Heart left ventricle (tissue), 16 donors: ENCODE results near the gene SYNPO2L. TPM values are rescaled to one million over a fixed set of nuclear protein-coding genes. Genes with fewer than 3 reads are reported as not detected.
"Not testable (repeated sequence)": the region's sequence is repeated elsewhere in the genome, so short reads cannot be mapped to it uniquely, and the experiment has no call there.

ENCODE experiments used
- ATAC-seq, 4 donors: fragments of 200-7000 bp; cut with Tn5 transposase; one replicate each; pipeline ENCODE4 v1.9.1; 2020 to 2022; ENCODE audit warnings: moderate library complexity in 4 of 4, mild to moderate bottlenecking in 3 of 4, moderate number of reproducible peaks in 1 of 4
- DNase-seq, 5 donors: peaks; one replicate each; pipeline ENCODE4 v3.0.0-alpha.2; 2020
- H3K27ac ChIP-seq, 12 donors: fragments of 200-600 bp; sonication (generic) in 4 of 12; one replicate each; pipeline versions ENCODE4 v1.5.0 to v1.8.0; 2016 to 2022; ENCODE audit warnings: mild to moderate bottlenecking in 2 of 12
- H3K27me3 ChIP-seq, 9 donors: fragments of 200-600 bp; sonication (generic) in 2 of 9; one replicate each; pipeline versions ENCODE4 v1.5.1 to v1.8.0; 2016 to 2022; ENCODE audit warnings: mild to moderate bottlenecking in 3 of 9
- H3K36me3 ChIP-seq, 9 donors: fragments of 200-600 bp; sonication (generic) in 2 of 9; one replicate each; pipeline versions ENCODE4 v1.5.0 to v1.8.0; 2018 to 2022; ENCODE audit warnings: mild to moderate bottlenecking in 2 of 9
- H3K4me1 ChIP-seq, 12 donors: fragments of 200-600 bp; sonication (generic) in 4 of 12; one replicate each; pipeline versions ENCODE4 v1.5.0 to v1.8.0; 2016 to 2022; ENCODE audit warnings: mild to moderate bottlenecking in 3 of 12
- H3K4me3 ChIP-seq, 12 donors: fragments of 200-600 bp; sonication (generic) in 4 of 12; one replicate each; pipeline versions ENCODE4 v1.5.0 to v1.8.0; 2017 to 2022; ENCODE audit warnings: mild to moderate bottlenecking in 9 of 12, moderate library complexity in 4 of 12
- H3K9me3 ChIP-seq, 12 donors: fragments of 200-600 bp; sonication (generic) in 4 of 12; one replicate each; pipeline versions ENCODE4 v1.5.0 to v1.8.0; 2016 to 2022; ENCODE audit warnings: mild to moderate bottlenecking in 1 of 12
- POLR2A ChIP-seq, 2 donors: fragments of 450-650 bp; IDR thresholded peaks; one replicate each; pipeline ENCODE4 v1.6.1; 2017; ENCODE audit warnings: antibody characterized with exemption in 2 of 2, mild to moderate bottlenecking in 2 of 2, moderate library complexity in 2 of 2
- WGBS, 4 donors: extraction: QIAGEN DNeasy Blood & Tissue Kit in 2 of 4; methylation state at CpG; one replicate each; pipeline versions ENCODE4 v1.1.5 to v1.1.7; 2013 to 2018; 5-methylcytosine and 5-hydroxymethylcytosine counted together
- intact Hi-C, 10 donors: fragments of 100-400 bp; cut with DNase I; formaldehyde crosslinking; loops; one replicate each; pipeline versions ENCODE4 v1.11.1 to v1.14.2; 2022
- polyA plus RNA-seq, 2 donors: library from polyadenylated mRNA; stranded (reverse); fragments of 200-250 nt; gene quantifications; one replicate each; pipeline ENCODE4 v1.2.3, GENCODE V29; 2013
- total RNA-seq, 9 donors: library from RNA; depleted of rRNA in 2 of 9; stranded (reverse); fragments of >200 nt in 2 of 9; fragmentation: NEBNext Ultra II Directional in 3 of 9; extraction: Animal tissue kit (Norgen Biotek cat#: 25700) in 3 of 9; gene quantifications; one replicate each; pipeline versions ENCODE4 v1.1.0 to v1.2.4, GENCODE V29; 2016 to 2023
- TF ChIP-seq, protein P1 (sequence below), 12 donors: fragments of 200-600 bp; sonication (generic) in 4 of 12; IDR thresholded peaks; one replicate each; pipeline versions ENCODE4 v1.5.0 to v1.8.0; 2018 to 2022; ENCODE audit warnings: antibody characterized with exemption in 12 of 12, mild to moderate bottlenecking in 5 of 12
- donor health status: ischemic (EF 13 %, LVEDD 7.1; RV severe dilation, severe dysfunction).
- donor health status: healthy with polysubstance abuse.
- donor health status: DM: no; HTN: yes; CAD: no.
- donor health status: DM: no; HTN: no; CAD: no.
- donor health status: ischemic (EF 25% LVEDD 6.9; RV normal size, moderate dysfunction).
- donor health status: ischemic (EF 25% LVEDD 5.7; RV mildly dilated, moderate dysfunction).
- donor health status: healthy.
- donor health status: DM: yes; HTN: yes; CAD: no.
- donor health status: ischemic (EF 35%, LVEDD 5.7; RV mildly dilated, moderate dysfunction).
- donor health status: nonischemic (EF 11% LVEDD 7.7; RV severe dilation, severe dysfunction).
- donor health status: DM: yes; HTN: yes; CAD: no.
- donor health status: PGD.
- donor health status: ischemic (EF 29% LVEDD 5.4; RV normal size, mild dysfunction).
- donor health status: nonischemic (EF 23%, LVEDD 6.1; RV moderate dilation, normal function).

The SYNPO2L gene
- total and polyA plus RNA-seq, 11 donors = 77.8 to 649 (median 246) TPM

DNA sequence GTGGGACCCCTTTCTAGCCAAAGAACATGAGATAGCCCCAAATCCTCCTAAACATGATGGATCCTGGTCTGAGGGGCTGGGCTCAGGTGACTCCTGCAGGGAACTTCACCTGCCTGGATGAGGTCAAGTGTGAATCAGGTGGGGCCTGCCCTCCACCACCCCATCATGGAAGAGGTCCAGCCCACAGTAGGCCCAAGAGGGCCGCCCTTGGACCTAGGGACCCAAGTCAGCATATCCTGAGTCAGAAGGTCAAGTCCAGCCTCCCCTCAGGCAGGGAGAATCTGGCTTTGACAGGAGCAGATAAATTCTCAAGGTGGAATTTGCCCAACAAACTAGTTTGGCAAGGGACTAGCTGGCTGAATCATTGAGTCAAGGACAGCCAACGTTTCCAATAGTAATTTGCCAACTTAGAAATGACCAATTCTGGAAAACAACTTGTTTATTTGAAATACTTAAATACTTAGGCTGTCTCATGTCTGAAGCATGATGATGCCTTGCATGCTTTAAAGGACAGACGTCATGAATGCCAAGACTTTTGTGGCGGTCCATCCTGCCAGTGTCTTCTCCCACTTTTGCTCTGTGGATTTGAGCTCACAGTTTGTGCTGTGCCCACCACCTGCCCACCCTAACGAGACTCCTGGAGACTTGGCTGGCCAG, 10.5 kb upstream of the SYNPO2L start:
- ATAC-seq, H3K9me3 ChIP-seq, H3K27me3 ChIP-seq, H3K4me3 ChIP-seq, DNase-seq, H3K36me3 ChIP-seq, H3K4me1 ChIP-seq, intact Hi-C loops: not testable (repeated sequence)
- peak overlapping the region in 2 of 12 donors; percentile 24 to 25 for H3K27ac ChIP-seq
- 45 to 65% (median 53%) methylated on average over 4 of the region's 5 CpGs for WGBS, 4 donors

DNA sequence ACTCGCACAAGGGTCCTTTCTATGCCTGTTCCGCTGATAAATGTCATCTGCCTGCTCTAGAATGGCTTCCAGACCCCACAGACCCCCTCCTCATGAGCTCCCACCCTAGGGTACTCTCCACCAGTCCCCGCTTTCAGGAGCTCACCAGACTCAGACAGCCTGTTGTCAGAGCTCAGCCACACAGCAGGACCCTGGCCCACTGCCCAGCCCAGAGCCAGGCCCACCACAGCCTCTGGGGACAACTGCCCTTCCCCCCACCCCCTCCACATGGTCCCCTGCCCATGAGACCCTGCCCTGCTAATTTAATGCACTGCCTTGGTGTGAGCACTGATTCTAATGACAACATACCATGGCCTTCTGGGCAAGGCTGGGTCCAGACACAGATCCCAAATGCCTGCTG, 9.8 kb upstream of the SYNPO2L start:
- intact Hi-C loops, H3K27me3 ChIP-seq, H3K4me1 ChIP-seq, H3K36me3 ChIP-seq, DNase-seq, ATAC-seq, H3K4me3 ChIP-seq, H3K9me3 ChIP-seq: not testable (repeated sequence)
- WGBS, 4 donors = 85 to 91% (median 87%) methylated on average over 3 of the region's 3 CpGs
- H3K27ac ChIP-seq = peak overlapping the region in 2 of 12 donors; percentile 25 to 39

DNA sequence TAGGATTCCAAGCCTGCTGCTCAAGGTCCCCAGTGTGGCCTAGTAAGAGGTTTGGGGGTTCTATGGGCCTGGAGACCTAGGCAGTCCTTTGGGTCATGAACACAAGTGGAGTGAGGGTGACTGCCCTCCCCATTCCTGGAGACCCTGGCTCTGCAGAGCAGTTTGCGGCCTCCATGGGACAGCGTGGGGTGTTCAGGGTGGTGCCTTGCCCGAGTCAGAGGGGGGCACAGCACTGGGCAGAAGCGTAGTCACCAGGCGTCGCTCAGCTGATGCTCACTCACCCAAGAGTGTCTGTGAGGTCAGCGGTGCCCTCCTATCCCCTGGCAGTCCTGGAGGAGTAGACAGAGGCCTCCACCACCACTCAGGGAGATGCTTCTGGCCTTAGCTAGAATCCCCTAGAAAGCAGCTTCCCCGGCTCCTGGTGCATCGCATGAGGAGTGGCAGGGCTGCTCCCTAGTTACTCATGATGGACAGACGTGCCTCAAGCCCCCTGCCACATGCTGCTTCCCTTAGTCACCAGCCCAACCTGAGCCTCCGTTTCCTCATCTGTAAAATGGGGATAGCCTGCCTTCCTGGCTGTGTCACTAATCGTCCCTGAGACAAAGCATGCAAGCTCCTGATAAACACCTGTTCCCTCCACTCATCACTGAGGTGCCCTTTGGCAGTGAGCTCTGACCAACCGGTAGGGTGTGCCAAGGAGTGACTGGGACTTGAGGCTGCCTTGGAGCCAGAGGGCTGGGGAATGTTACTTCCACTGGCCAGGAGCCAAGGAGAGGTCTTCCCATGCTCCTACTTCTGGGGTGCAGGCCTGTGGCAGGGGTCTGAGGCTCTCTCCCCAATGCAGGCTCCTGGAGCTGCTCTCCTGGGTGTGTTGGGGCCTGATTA, 8.6 kb upstream of the SYNPO2L start:
- H3K4me1 ChIP-seq = peaks cover 0 to 13% (median 6%) of the 10 kb centered on the region in 12 donors
- intact Hi-C loops, ATAC-seq, H3K4me3 ChIP-seq, H3K27ac ChIP-seq, H3K27me3 ChIP-seq, H3K36me3 ChIP-seq, H3K9me3 ChIP-seq: not testable (repeated sequence)
- WGBS, 4 donors = 60 to 83% (median 69%) methylated on average over 2 to 13 of the region's 13 CpGs
- peak in 2 of 5 donors; percentile 29 to 44 for DNase-seq

DNA sequence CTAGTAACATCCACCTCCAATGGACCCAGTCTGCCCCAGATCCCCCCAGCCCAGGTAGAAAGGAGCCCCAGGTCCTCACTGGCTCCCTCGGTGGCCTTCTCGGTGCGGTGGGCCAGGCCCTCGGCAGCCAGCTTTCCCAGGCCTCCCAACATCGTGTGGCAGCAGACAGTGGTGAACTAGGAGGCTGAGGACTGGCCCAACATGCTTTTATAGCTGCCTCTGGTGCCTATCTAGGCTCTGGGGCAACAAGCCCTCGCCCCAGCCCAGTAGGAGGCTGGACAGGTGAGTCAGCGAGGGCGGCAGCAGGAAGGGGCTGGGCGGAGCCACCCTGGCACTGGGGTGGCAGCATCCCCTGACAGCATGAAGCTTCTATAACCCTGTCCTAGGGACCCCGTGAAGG, 7.8 kb upstream of the SYNPO2L start:
- 81 to 85% (median 84%) methylated on average over 8 to 10 of the region's 10 CpGs for WGBS, 4 donors

DNA sequence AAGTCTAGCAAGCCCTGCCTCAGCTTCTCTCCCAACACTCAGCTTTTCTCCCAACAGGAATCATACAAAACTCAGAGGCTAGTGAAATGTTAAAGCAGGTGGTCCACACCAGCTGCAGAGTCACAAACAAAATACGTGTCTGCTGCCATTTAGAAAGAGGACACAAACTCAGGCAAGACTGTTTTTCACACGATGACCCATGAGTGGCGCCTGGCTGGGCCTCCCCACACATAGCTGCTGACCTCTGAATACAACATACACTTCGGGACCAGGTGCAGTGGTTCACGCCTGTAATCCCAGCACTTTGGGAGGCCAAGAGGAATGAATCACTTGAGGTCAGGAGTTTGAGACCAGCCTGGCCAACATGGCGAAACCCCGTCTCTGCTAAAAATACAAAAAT, 6.9 kb upstream of the SYNPO2L start:
- intact Hi-C loops, ATAC-seq: not testable (repeated sequence)
- 80 to 91% (median 89%) methylated on average over 7 of the region's 7 CpGs for WGBS, 4 donors

More for the DNA sequence above, 7.8 kb upstream of the SYNPO2L start:
- DNase-seq, H3K9me3 ChIP-seq, H3K36me3 ChIP-seq, H3K27me3 ChIP-seq, H3K4me3 ChIP-seq, ATAC-seq, H3K27ac ChIP-seq, intact Hi-C loops: not testable (repeated sequence)
- peaks cover 0 to 19% (median 8%) of the 10 kb centered on the region in 12 donors for H3K4me1 ChIP-seq

DNA sequence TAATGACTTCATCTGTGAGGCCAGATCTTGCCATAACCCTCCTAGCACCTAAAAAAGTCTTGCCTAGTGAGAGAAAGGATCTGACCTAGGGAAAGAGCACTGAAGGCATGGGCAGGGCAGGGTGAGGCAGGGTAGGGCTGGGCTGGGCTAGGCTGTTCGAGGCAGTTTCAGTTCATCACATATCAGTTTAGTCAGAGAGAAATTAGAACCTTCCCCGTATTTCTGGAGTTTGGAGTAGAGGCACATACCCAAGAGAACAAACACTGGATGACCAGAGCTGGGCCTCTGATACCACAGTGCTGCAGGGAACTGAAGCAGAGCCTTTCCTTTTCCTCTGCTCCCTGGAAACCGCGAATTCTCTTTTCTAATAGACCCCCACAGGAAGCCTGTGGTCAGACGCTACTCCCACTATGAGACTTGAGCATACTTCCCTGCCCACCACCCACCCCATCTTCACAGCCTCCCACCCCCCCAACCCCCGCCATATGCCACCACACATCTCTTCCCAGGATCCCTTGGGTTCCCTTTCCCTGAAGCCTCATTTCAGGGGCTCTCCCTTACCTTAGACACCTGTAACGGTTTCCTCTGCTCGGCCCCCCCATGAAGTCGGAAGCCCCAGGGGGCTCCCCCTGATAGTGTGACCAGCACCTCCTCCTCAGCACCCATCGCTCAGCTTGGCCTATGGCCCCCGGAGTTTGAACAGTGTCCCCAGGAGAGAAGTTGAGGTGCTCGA, 406 bp downstream of the SYNPO2L start:
- Histone ChIP-seq H3K27me3 (no peaks in the 10 kb centered on the region), H3K4me3 (peak overlapping the region; percentile 23 to 70 (median 54)), H3K36me3 (peaks cover 0 to 5% (median 0%) of the 10 kb centered on the region in 9 donors), H3K4me1 (peaks cover 0 to 58% (median 17%) of the 10 kb centered on the region in 12 donors), H3K27ac (peak overlapping the region; percentile 72 to 99 (median 92)), H3K9me3 (no peaks in the 10 kb centered on the region)
- 24 to 52% (median 31%) methylated on average over 12 of the region's 12 CpGs for WGBS, 4 donors
- DNase-seq (no peak), ATAC-seq (peak in 2 of 4 donors; percentile 1 to 7)
- intact Hi-C loops = loop anchor here in 2 of 10 donors (10.0 kb wide), 2 partner anchors 79 to 89 kb away; partner anchors contain the start of gene SEC24C (in 1 of the 2)
- no peak for TF ChIP-seq POLR2A (IDR thresholded peaks at IDR 0.05)
- TF ChIP-seq, protein P1, sequence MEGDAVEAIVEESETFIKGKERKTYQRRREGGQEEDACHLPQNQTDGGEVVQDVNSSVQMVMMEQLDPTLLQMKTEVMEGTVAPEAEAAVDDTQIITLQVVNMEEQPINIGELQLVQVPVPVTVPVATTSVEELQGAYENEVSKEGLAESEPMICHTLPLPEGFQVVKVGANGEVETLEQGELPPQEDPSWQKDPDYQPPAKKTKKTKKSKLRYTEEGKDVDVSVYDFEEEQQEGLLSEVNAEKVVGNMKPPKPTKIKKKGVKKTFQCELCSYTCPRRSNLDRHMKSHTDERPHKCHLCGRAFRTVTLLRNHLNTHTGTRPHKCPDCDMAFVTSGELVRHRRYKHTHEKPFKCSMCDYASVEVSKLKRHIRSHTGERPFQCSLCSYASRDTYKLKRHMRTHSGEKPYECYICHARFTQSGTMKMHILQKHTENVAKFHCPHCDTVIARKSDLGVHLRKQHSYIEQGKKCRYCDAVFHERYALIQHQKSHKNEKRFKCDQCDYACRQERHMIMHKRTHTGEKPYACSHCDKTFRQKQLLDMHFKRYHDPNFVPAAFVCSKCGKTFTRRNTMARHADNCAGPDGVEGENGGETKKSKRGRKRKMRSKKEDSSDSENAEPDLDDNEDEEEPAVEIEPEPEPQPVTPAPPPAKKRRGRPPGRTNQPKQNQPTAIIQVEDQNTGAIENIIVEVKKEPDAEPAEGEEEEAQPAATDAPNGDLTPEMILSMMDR (IDR thresholded peaks at IDR 0.05) = no peak

More for the DNA sequence above, 6.9 kb upstream of the SYNPO2L start:
- not testable (repeated sequence) for DNase-seq, H3K36me3 ChIP-seq, H3K27ac ChIP-seq, H3K9me3 ChIP-seq, H3K4me3 ChIP-seq, H3K27me3 ChIP-seq
- peaks cover 0 to 19% (median 8%) of the 10 kb centered on the region in 12 donors for H3K4me1 ChIP-seq
